GM12878 (cell line): ENCODE data around the gene YWHAH. TPM values are rescaled to one million over a fixed set of nuclear protein-coding genes. Genes with fewer than 3 reads are reported as not detected.

Experiments used
- ATAC-seq: fragments of 200-7000 bp; cut with Tn5 transposase; 3 replicates; pipeline ENCODE4 v1.9.1; 2020; ENCODE audit warnings: mild to moderate bottlenecking, moderate library complexity
- BruUV-seq: library from RNA; stranded (reverse); fragments of 400-500 nt; replicated peaks from 2 replicates; lab custom pipeline; 2021; lab: Mats Ljungman, UMichigan
- CTCF ChIA-PET: fragments of 300-600 bp; sonication (Branson Sonifier 250); formaldehyde crosslinking; extraction: SDS; loops from one replicate; lab custom pipeline; 2021; ENCODE audit warnings: inconsistent platforms; lab: Yijun Ruan, JAX
- POLR2A ChIA-PET: fragments of 350-600 bp; formaldehyde crosslinking; extraction: SDS; loops from one replicate; lab custom pipeline; 2021; ENCODE audit warnings: inconsistent platforms; lab: Charles Lee
- RAD21 ChIA-PET: fragments of 300-600 bp; sonication (Branson Sonifier 250); formaldehyde crosslinking; loops from one replicate; lab custom pipeline; 2023; ENCODE audit warnings: antibody characterized with exemption; ENCODE audit not compliant: unreplicated experiment; lab: Charles Lee
- SMC1A ChIA-PET: fragments of 300-600 bp; sonication (Branson Sonifier 250); formaldehyde crosslinking; loops from one replicate; lab custom pipeline; 2023; ENCODE audit not compliant: unreplicated experiment, uncharacterized antibody; lab: Charles Lee
- DNase-seq: peaks from one replicate; pipeline ENCODE4 v3.0.0-alpha.2; 2011; ENCODE audit warnings: low read depth, low spot score
- FAIRE-seq: peaks from 3 replicates; lab custom pipeline; 2011; peaks lifted over from hg19 to GRCh38; lab: Jason Lieb, UNC
- H2AFZ ChIP-seq: 2 replicates; pipeline ENCODE4 v1.6.0; 2011; ENCODE audit warnings: low read depth, low read length, control low read depth; ENCODE audit not compliant: control insufficient read depth
- H3K27ac ChIP-seq: 2 replicates; pipeline ENCODE4 v1.5.1; 2011; ENCODE audit warnings: control low read depth; ENCODE audit not compliant: control insufficient read depth, insufficient read depth
- H3K27me3 ChIP-seq, 2 experiments: replicated peaks in 1 of 2; 2 replicates each; pipeline versions ENCODE4 v1.6.0 to v1.6.1; 2011; ENCODE audit warnings: low read length in 1 of 2; ENCODE audit not compliant: control insufficient read depth in 2 of 2, insufficient read depth in 2 of 2
- H3K36me3 ChIP-seq, 2 experiments: 2 replicates each; pipeline ENCODE4 v1.5.1; 2011; ENCODE audit warnings: low read length in 1 of 2; ENCODE audit not compliant: control insufficient read depth in 2 of 2, insufficient read depth in 2 of 2
- H3K4me1 ChIP-seq: 2 replicates; pipeline ENCODE4 v1.6.1; 2011; ENCODE audit warnings: mild to moderate bottlenecking, low read length, moderate library complexity, mixed read lengths; ENCODE audit not compliant: control insufficient read depth, insufficient read depth
- H3K4me2 ChIP-seq: 2 replicates; pipeline ENCODE4 v1.6.0; 2011; ENCODE audit warnings: control low read depth; ENCODE audit not compliant: control insufficient read depth, insufficient read depth
- H3K4me3 ChIP-seq: fragments of 200-600 bp; sonication (generic); 2 replicates; pipeline ENCODE4 v1.5.1; 2016
- H3K79me2 ChIP-seq: 2 replicates; pipeline ENCODE4 v1.6.0; 2011; ENCODE audit warnings: low read length; ENCODE audit not compliant: control insufficient read depth, insufficient read depth
- H3K9ac ChIP-seq: 2 replicates; pipeline ENCODE4 v1.8.0; 2011; ENCODE audit warnings: low read length, control low read depth, mixed read lengths; ENCODE audit not compliant: control insufficient read depth, insufficient read depth
- H3K9me3 ChIP-seq: replicated peaks from 3 replicates; pipeline ENCODE4 v1.5.1; 2011; ENCODE audit warnings: mild to moderate bottlenecking, low read length; ENCODE audit not compliant: control insufficient read depth, insufficient read depth
- H4K20me1 ChIP-seq: 2 replicates; pipeline ENCODE4 v1.6.0; 2011; ENCODE audit not compliant: control insufficient read depth, insufficient read depth
- E2F4 ChIP-seq: IDR thresholded peaks from 2 replicates; pipeline ENCODE4 v1.6.1; 2012; ENCODE audit warnings: low read depth, low read length, improper control_type of control experiment
- EED ChIP-seq: sonication (generic); IDR thresholded peaks from 2 replicates; pipeline ENCODE4 v1.6.1; 2016; ENCODE audit warnings: antibody characterized with exemption, low read depth
- FOXK2 ChIP-seq: fragments of 450-650 bp; IDR thresholded peaks from 2 replicates; pipeline ENCODE4 v1.6.1; 2017; ENCODE audit warnings: mild to moderate bottlenecking, moderate library complexity
- KLF5 ChIP-seq: fragments of 450-650 bp; IDR thresholded peaks from 2 replicates; pipeline ENCODE4 v1.6.1; 2014; ENCODE audit warnings: mild to moderate bottlenecking; ENCODE audit not compliant: partially characterized antibody
- MEF2B ChIP-seq: fragments of 450-650 bp; IDR thresholded peaks from 2 replicates; pipeline ENCODE4 v1.6.1; 2018; ENCODE audit warnings: mild to moderate bottlenecking, moderate library complexity; ENCODE audit not compliant: partially characterized antibody, poor library complexity, severe bottlenecking
- NR2F1 ChIP-seq: fragments of 450-650 bp; conservative IDR thresholded peaks from 2 replicates; pipeline ENCODE4 v1.6.1; 2017; ENCODE audit warnings: mild to moderate bottlenecking
- PBX3 ChIP-seq: IDR thresholded peaks from 2 replicates; pipeline ENCODE4 v1.6.1; 2011; ENCODE audit warnings: mild to moderate bottlenecking, low read depth, low read length, moderate library complexity; ENCODE audit not compliant: insufficient replicate concordance
- POLR2A ChIP-seq: IDR thresholded peaks from 2 replicates; pipeline ENCODE4 v1.6.1; 2011; ENCODE audit warnings: low read depth, mild to moderate bottlenecking, low read length
- POLR2AphosphoS2 ChIP-seq: IDR thresholded peaks from 2 replicates; pipeline ENCODE4 v1.6.1; 2011; ENCODE audit warnings: low read depth, mild to moderate bottlenecking, low read length, improper control_type of control experiment, moderate library complexity
- POU2F2 ChIP-seq: IDR thresholded peaks from 3 replicates; pipeline ENCODE4 v1.6.1; 2011; ENCODE audit warnings: low read depth, mild to moderate bottlenecking, low read length, borderline replicate concordance
- RELA ChIP-seq: fragments of 450-650 bp; IDR thresholded peaks from 2 replicates; pipeline ENCODE4 v1.8.0; 2014; ENCODE audit warnings: borderline replicate concordance; ENCODE audit not compliant: partially characterized antibody
- TAF1 ChIP-seq: IDR thresholded peaks from 2 replicates; pipeline ENCODE4 v1.6.1; 2011; ENCODE audit warnings: mild to moderate bottlenecking, low read depth, low read length, borderline replicate concordance
- ZNF622 ChIP-seq: fragments of 450-650 bp; IDR thresholded peaks from 2 replicates; pipeline ENCODE4 v1.6.1; 2017; ENCODE audit warnings: mild to moderate bottlenecking, inconsistent platforms
- WGBS: methylation state at CpG from one replicate; pipeline ENCODE4 v1.1.6; 2016; ENCODE audit warnings: low lambda C conversion rate; ENCODE audit not compliant: insufficient replicate concordance, insufficient coverage; ENCODE audit errors: missing lambda C conversion rate; 5-methylcytosine and 5-hydroxymethylcytosine counted together
- in situ Hi-C: fragments of 300-500 bp; cut with MboI; formaldehyde crosslinking; loops from 9 replicates; pipeline ENCODE4 v1.14.3; 2018; ENCODE audit warnings: mixed read lengths
- intact Hi-C: fragments of 100-400 bp; cut with micrococcal nuclease; formaldehyde crosslinking; loops from one replicate; pipeline ENCODE4 v1.14.2; 2022; ENCODE audit not compliant: unreplicated experiment
- polyA plus RNA-seq, 11 experiments: library from polyadenylated mRNA; depleted of rRNA in 4 of 11; unstranded in 6 of 11; stranded (reverse) in 5 of 11; fragments of >200 nt; fragmentation: Nextera tagmentation in 4 of 11; fragmentation: Illumina TruSeq in 1 of 11; extraction: Ambion mirVana in 4 of 11; extraction: Trizol in 1 of 11; gene quantifications; 1 replicate in 1 of 11; 2 replicates in 10 of 11; pipeline versions ENCODE4 v1.2.1 to v1.2.3, GENCODE V29; 2011 to 2016; ENCODE audit warnings: inconsistent platforms in 2 of 11, missing spikeins in 2 of 11, low read depth in 1 of 11
- total RNA-seq, 4 experiments: library from RNA; depleted of rRNA in 3 of 4; stranded (reverse); fragments of >200 nt in 3 of 4; fragmentation: Illumina TruSeq in 1 of 4; extraction: Trizol in 1 of 4; gene quantifications; 2 replicates each; pipeline versions ENCODE4 v1.2.1 to v1.2.3, GENCODE V29; 2013 to 2021

Gene YWHAH
- total and polyA plus RNA-seq, 10 of the 15 experiments (the other 5 are each of a cell fraction or from before 2014, with no cell fraction given), result 34.2 to 197 (median 115) TPM

- intact Hi-C loops (no loop called here), in situ Hi-C loops (no loop called here)
- Histone ChIP-seq H3K9ac (no peak overlapping the region), H3K27ac (no peak overlapping the region), H4K20me1 (no peaks in the 10 kb centered on the region), H2AFZ (no peak overlapping the region), H3K36me3 (no peaks in the 10 kb centered on the region), H3K4me2 (no peak overlapping the region), H3K9me3 (no peaks in the 10 kb centered on the region), H3K79me2 (no peaks in the 10 kb centered on the region), H3K4me3 (no peak overlapping the region), H3K27me3 (no peaks in the 10 kb centered on the region), H3K4me1 (peaks cover 4% of the 10 kb centered on the region)
- FAIRE-seq (no peak), ATAC-seq (no peak), DNase-seq (no peak)
- ChIA-PET POLR2A (no interaction called here), RAD21 (interaction anchor here (1.6 kb wide), 1 partner anchor 29 kb away, joined by 4 read pairs; no protein-coding TSS in a partner anchor), CTCF (interaction anchor here (0.5 kb wide), 1 partner anchor 194 kb away, joined by 3 read pairs; no protein-coding TSS in a partner anchor), SMC1A (interaction anchor here (1.1 kb wide), 1 partner anchor 17 kb away, joined by 3 read pairs; no protein-coding TSS in a partner anchor)
- BruUV-seq, result no TSS peak
- TF ChIP-seq FOXK2 (no peak), NR2F1 (no peak), MEF2B (no peak), PBX3 (no peak), TAF1 (no peak), POU2F2 (no peak), POLR2A (no peak), POLR2AphosphoS2 (no peak), KLF5 (no peak), RELA (no peak), E2F4 (no peak), ZNF622 (no peak), EED (no peak)
- WGBS, result 68% methylated on average over 6 of the region's 6 CpGs
Observed at GRCh38 chr22:31922534-31922933, 21.8 kb upstream of the YWHAH start.
